Neutrophil (primary cell): ENCODE results near the gene LIPG.

Experiments
- H3K27ac ChIP-seq: fragments of 200-600 bp; sonication (generic); 2 replicates; pipeline ENCODE4 v1.5.1; 2016; ENCODE audit warnings: mild to moderate bottlenecking, moderate library complexity
- H3K27me3 ChIP-seq: fragments of 200-600 bp; sonication (generic); 2 replicates; pipeline ENCODE4 v1.6.0; 2016; ENCODE audit warnings: mild to moderate bottlenecking
- H3K36me3 ChIP-seq: fragments of 200-600 bp; sonication (generic); 2 replicates; pipeline ENCODE4 v1.5.1; 2017
- H3K4me1 ChIP-seq, 2 experiments: fragments of 200-600 bp in 1 of 2; sonication (generic) in 1 of 2; 1 replicate in 1 of 2; 2 replicates in 1 of 2; pipeline versions ENCODE4 v1.5.1 to v1.6.1; 2013 to 2016; ENCODE audit warnings: low read depth in 1 of 2, low read length in 1 of 2, mild to moderate bottlenecking in 1 of 2, moderate library complexity in 1 of 2; ENCODE audit not compliant: control insufficient read depth in 1 of 2, insufficient read depth in 1 of 2
- H3K4me3 ChIP-seq, 2 experiments: fragments of 200-600 bp in 1 of 2; sonication (generic) in 1 of 2; 1 replicate in 1 of 2; 2 replicates in 1 of 2; pipeline ENCODE4 v1.5.1; 2013 to 2016; ENCODE audit warnings: low read depth in 1 of 2, low read length in 1 of 2, mild to moderate bottlenecking in 1 of 2, moderate library complexity in 1 of 2
- H3K9me3 ChIP-seq: fragments of 200-600 bp; sonication (generic); 2 replicates; pipeline ENCODE4 v1.5.1; 2016
- TF ChIP-seq, protein P1 (sequence below): fragments of 200-600 bp; sonication (generic); IDR thresholded peaks from 2 replicates; pipeline ENCODE4 v1.5.1; 2016; ENCODE audit warnings: antibody characterized with exemption

Gene LIPG

DNA sequence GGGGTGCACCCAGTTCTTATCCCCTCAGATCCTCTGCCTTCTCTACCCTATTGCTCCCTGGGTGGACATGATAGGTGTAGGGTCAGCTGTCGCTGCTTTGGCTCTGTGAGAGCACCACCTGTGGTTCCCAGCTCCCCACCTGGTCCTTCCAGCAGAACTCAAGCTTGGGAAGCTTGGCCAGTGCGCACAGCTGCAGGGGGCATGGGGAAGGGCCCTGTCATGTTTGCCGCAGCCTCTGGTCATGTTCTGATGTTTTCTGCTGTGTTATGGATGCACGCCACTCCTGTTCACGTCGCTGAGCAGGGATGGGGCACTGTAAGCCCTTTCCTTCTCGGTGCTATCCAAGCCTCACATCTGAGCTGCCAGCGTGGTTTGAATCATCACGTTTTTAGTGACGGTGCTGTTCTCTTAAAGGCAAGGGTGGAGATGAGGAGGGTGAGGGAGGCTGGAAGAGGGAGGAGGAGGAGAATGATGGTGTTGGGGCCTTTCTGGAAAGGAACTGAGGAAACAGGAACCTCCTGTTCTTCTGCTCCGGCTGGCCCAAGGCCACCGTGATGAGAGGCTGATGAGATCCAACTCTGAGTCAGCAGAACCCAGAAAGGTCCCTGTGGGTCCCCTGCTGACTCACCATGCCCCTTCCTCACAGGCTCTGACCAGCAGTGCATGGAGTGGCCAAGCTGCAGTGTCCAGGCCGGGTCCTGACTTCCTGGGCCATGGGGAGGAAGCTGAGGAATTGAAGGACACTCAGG, 78.0 kb downstream of the LIPG start:
- Histone ChIP-seq H3K9me3 (no peaks in the 10 kb centered on the region), H3K27ac (no peak overlapping the region), H3K4me3 (no peak overlapping the region), H3K4me1 (no peaks in the 10 kb centered on the region), H3K27me3 (no peaks in the 10 kb centered on the region), H3K36me3 (no peaks in the 10 kb centered on the region)
- TF ChIP-seq, protein P1, sequence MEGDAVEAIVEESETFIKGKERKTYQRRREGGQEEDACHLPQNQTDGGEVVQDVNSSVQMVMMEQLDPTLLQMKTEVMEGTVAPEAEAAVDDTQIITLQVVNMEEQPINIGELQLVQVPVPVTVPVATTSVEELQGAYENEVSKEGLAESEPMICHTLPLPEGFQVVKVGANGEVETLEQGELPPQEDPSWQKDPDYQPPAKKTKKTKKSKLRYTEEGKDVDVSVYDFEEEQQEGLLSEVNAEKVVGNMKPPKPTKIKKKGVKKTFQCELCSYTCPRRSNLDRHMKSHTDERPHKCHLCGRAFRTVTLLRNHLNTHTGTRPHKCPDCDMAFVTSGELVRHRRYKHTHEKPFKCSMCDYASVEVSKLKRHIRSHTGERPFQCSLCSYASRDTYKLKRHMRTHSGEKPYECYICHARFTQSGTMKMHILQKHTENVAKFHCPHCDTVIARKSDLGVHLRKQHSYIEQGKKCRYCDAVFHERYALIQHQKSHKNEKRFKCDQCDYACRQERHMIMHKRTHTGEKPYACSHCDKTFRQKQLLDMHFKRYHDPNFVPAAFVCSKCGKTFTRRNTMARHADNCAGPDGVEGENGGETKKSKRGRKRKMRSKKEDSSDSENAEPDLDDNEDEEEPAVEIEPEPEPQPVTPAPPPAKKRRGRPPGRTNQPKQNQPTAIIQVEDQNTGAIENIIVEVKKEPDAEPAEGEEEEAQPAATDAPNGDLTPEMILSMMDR, result no peak

DNA sequence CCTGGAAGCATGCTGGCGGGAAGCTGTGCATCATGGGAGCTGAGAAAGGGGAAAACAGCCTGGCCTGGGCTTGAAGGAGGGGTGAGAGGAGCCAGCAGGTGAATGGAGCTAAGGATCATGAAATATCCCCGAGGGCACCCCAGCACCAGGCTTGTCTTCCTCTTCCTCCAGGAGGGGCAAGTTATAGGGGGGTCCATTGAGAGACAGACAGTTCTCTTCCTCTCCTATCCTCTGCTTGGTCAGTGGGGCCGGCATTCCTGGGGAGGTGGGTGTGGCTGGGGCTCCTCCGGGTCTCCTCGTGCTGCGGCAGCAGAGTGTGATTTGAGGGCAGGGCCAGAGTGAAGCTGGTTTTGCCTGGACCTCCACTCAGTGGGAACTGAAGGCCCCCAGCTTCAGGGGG, 78.9 kb downstream of the LIPG start:
- Histone ChIP-seq H3K4me1 (no peaks in the 10 kb centered on the region), H3K27ac (no peak overlapping the region), H3K4me3 (no peak overlapping the region), H3K27me3 (no peaks in the 10 kb centered on the region), H3K9me3 (no peaks in the 10 kb centered on the region), H3K36me3 (no peaks in the 10 kb centered on the region)
- TF ChIP-seq, protein P1, result no peak

GRCh38 chr18:49645196-49645595, 83.3 kb downstream of the LIPG start:
- H3K27ac ChIP-seq, result no peak overlapping the region
- H3K4me1 ChIP-seq, result no peaks in the 10 kb centered on the region
- TF ChIP-seq, protein P1, result no peak
- no peaks in the 10 kb centered on the region for H3K36me3 ChIP-seq
- no peak overlapping the region for H3K4me3 ChIP-seq
- no peaks in the 10 kb centered on the region for H3K9me3 ChIP-seq
- no peaks in the 10 kb centered on the region for H3K27me3 ChIP-seq

GRCh38 chr18:49645841-49646351, 84.0 kb downstream of the LIPG start:
- Histone ChIP-seq H3K27ac (no peak overlapping the region), H3K9me3 (no peaks in the 10 kb centered on the region), H3K4me1 (no peaks in the 10 kb centered on the region), H3K4me3 (no peak overlapping the region), H3K36me3 (no peaks in the 10 kb centered on the region), H3K27me3 (no peaks in the 10 kb centered on the region)
- TF ChIP-seq, protein P1, result no peak

GRCh38 chr18:49646873-49647272, 85.0 kb downstream of the LIPG start:
- no peaks in the 10 kb centered on the region for H3K4me1 ChIP-seq
- no peak overlapping the region for H3K4me3 ChIP-seq
- H3K9me3 ChIP-seq, result no peaks in the 10 kb centered on the region
- no peak overlapping the region for H3K27ac ChIP-seq
- no peaks in the 10 kb centered on the region for H3K27me3 ChIP-seq
- no peaks in the 10 kb centered on the region for H3K36me3 ChIP-seq
- TF ChIP-seq, protein P1, result no peak
